ENCODE data around the gene IRF7.

- TF ChIP-seq REST (IDR thresholded peaks at IDR 0.05; ENCODE audit: low read depth) (no peak), SRF (IDR thresholded peaks at IDR 0.05; ENCODE audit: low read depth) (no peak), EZH2 (IDR thresholded peaks at IDR 0.05) (no peak), SP1 (IDR thresholded peaks at IDR 0.05; ENCODE audit: low read depth) (no peak), POLR2A (IDR thresholded peaks at IDR 0.05; ENCODE audit: borderline replicate concordance, extremely low read depth, insufficient read depth, insufficient read length) (peak; percentile 54), RAD21 (IDR thresholded peaks at IDR 0.05; ENCODE audit: low read depth) (no peak), YY1 (IDR thresholded peaks at IDR 0.05; ENCODE audit: extremely low read depth, insufficient replicate concordance, low read depth, low read length) (peak; percentile 6), ZBTB33 (IDR thresholded peaks at IDR 0.05; ENCODE audit: extremely low read depth, insufficient replicate concordance, low read length) (peak; percentile 16), POLR2AphosphoS5 (IDR thresholded peaks at IDR 0.05; ENCODE audit: low read depth, low read length) (peak; percentile 91), EZH2phosphoT487 (IDR thresholded peaks at IDR 0.05; ENCODE audit: borderline replicate concordance) (no peak), ATF3 (IDR thresholded peaks at IDR 0.05) (no peak), ZNF274 (IDR thresholded peaks at IDR 0.05; ENCODE audit: low read depth, low read length) (no peak)
- TF ChIP-seq, protein P1, sequence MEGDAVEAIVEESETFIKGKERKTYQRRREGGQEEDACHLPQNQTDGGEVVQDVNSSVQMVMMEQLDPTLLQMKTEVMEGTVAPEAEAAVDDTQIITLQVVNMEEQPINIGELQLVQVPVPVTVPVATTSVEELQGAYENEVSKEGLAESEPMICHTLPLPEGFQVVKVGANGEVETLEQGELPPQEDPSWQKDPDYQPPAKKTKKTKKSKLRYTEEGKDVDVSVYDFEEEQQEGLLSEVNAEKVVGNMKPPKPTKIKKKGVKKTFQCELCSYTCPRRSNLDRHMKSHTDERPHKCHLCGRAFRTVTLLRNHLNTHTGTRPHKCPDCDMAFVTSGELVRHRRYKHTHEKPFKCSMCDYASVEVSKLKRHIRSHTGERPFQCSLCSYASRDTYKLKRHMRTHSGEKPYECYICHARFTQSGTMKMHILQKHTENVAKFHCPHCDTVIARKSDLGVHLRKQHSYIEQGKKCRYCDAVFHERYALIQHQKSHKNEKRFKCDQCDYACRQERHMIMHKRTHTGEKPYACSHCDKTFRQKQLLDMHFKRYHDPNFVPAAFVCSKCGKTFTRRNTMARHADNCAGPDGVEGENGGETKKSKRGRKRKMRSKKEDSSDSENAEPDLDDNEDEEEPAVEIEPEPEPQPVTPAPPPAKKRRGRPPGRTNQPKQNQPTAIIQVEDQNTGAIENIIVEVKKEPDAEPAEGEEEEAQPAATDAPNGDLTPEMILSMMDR (IDR thresholded peaks at IDR 0.05 in 2 of 3, conservative IDR thresholded peaks at IDR 0.05 in 1 of 3; ENCODE audit: borderline replicate concordance in 1 of 3, insufficient read depth in 1 of 3, low read depth in 2 of 3, low read length in 2 of 3) = no peak
These were observed at the start of gene IRF7 for GRCh38 chr11:615504-616319.
